H1 (cell line): ENCODE measurements around the gene MAPK4. TPM values are rescaled to one million over a fixed set of nuclear protein-coding genes. Genes with fewer than 3 reads are reported as not detected.

ENCODE experiments used
- CTCF ChIA-PET: fragments of 300-600 bp; sonication (Branson Sonifier 250); formaldehyde crosslinking; loops from one replicate; lab custom pipeline; 2021; ENCODE audit not compliant: partially characterized antibody; lab: Charles Lee
- POLR2A ChIA-PET: fragments of 300-600 bp; sonication (Branson Sonifier 250); formaldehyde crosslinking; loops from one replicate; lab custom pipeline; 2021; ENCODE audit warnings: inconsistent platforms; ENCODE audit not compliant: partially characterized antibody; lab: Charles Lee
- DNase-seq, 2 experiments: peaks; one replicate each; pipeline versions ENCODE4 v3.0.0 to v3.0.0-alpha.2; 2010 to 2022; ENCODE audit warnings: low spot score in 2 of 2, low read depth in 1 of 2, mixed read lengths in 1 of 2
- FAIRE-seq: peaks from 2 replicates; lab custom pipeline; 2011; peaks lifted over from hg19 to GRCh38; lab: Jason Lieb, UNC
- H2AFZ ChIP-seq: 2 replicates; pipeline ENCODE4 v1.8.1; 2012; ENCODE audit warnings: low read length, inconsistent platforms
- H2AK5ac ChIP-seq: 2 replicates; pipeline ENCODE4 v1.6.1; 2013; ENCODE audit warnings: low read depth, low read length
- H2BK120ac ChIP-seq: replicated peaks from 2 replicates; pipeline ENCODE3; 2013; ENCODE audit warnings: low read depth, low read length, inconsistent platforms
- H2BK12ac ChIP-seq: 2 replicates; pipeline ENCODE4 v1.6.1; 2013; ENCODE audit warnings: low read depth, low read length
- H2BK15ac ChIP-seq: 2 replicates; pipeline ENCODE4 v1.6.1; 2013; ENCODE audit warnings: low read length
- H2BK20ac ChIP-seq: 2 replicates; pipeline ENCODE4 v1.6.1; 2013; ENCODE audit warnings: low read length
- H2BK5ac ChIP-seq: 2 replicates; pipeline ENCODE4 v1.6.1; 2013; ENCODE audit warnings: low read depth, low read length
- H3K14ac ChIP-seq: 2 replicates; pipeline ENCODE4 v1.6.1; 2013; ENCODE audit warnings: inconsistent platforms; ENCODE audit not compliant: insufficient read length
- H3K18ac ChIP-seq: 2 replicates; pipeline ENCODE4 v1.6.1; 2013; ENCODE audit warnings: low read length; ENCODE audit errors: extremely low read depth
- H3K23ac ChIP-seq: 2 replicates; pipeline ENCODE4 v1.6.1; 2013; ENCODE audit warnings: inconsistent platforms; ENCODE audit not compliant: insufficient read length
- H3K23me2 ChIP-seq: 2 replicates; pipeline ENCODE4 v1.6.1; 2013; ENCODE audit warnings: low read depth, low read length
- H3K27ac ChIP-seq: 2 replicates; pipeline ENCODE4 v1.6.1; 2011; ENCODE audit warnings: low read depth, low read length, inconsistent platforms
- H3K27me3 ChIP-seq, 4 experiments: replicated peaks in 1 of 4; 1 replicate in 1 of 4; 2 replicates in 3 of 4; pipeline versions ENCODE4 v1.6.1 to v1.8.1; 2011 to 2013; ENCODE audit warnings: low read length in 3 of 4, mild to moderate bottlenecking in 3 of 4, inconsistent platforms in 2 of 4, mixed read lengths in 2 of 4, moderate library complexity in 1 of 4; ENCODE audit not compliant: control insufficient read depth in 3 of 4, insufficient read depth in 3 of 4; ENCODE audit errors: extremely low read depth in 1 of 4
- H3K36me3 ChIP-seq, 4 experiments: 2 replicates each; pipeline versions ENCODE4 v1.6.1 to v1.8.1; 2011 to 2013; ENCODE audit warnings: mild to moderate bottlenecking in 4 of 4, low read length in 3 of 4, moderate library complexity in 2 of 4, control low read depth in 1 of 4, inconsistent platforms in 1 of 4; ENCODE audit not compliant: insufficient read depth in 4 of 4, control insufficient read depth in 2 of 4
- H3K4ac ChIP-seq: replicated peaks from 2 replicates; pipeline ENCODE3; 2013; ENCODE audit warnings: low read length, low read depth, mixed read lengths, inconsistent platforms; ENCODE audit not compliant: insufficient read length
- H3K4me1 ChIP-seq, 4 experiments: replicated peaks in 1 of 4; 1 replicate in 1 of 4; 2 replicates in 3 of 4; pipeline versions ENCODE4 v1.6.1 to v1.8.1; 2011 to 2013; ENCODE audit warnings: low read length in 3 of 4, inconsistent platforms in 2 of 4, mixed read lengths in 1 of 4; ENCODE audit not compliant: insufficient read depth in 4 of 4, control insufficient read depth in 3 of 4
- H3K4me2 ChIP-seq, 2 experiments: 2 replicates each; pipeline versions ENCODE4 v1.6.1 to v1.8.1; 2011 to 2013; ENCODE audit warnings: low read depth in 2 of 2, low read length in 2 of 2, control low read depth in 1 of 2, inconsistent platforms in 1 of 2, mild to moderate bottlenecking in 1 of 2; ENCODE audit not compliant: insufficient read depth in 1 of 2
- H3K4me3 ChIP-seq, 4 experiments: fragments of 200-600, 300-600 bp in 1 of 4; sonication (generic), shearing (Covaris generic), sonication (Bioruptor Twin) in 1 of 4; 2 replicates each; pipeline versions ENCODE4 v1.5.1 to v1.8.1; 2011 to 2016; ENCODE audit warnings: low read length in 4 of 4, low read depth in 3 of 4, control low read depth in 2 of 4, inconsistent platforms in 2 of 4, mild to moderate bottlenecking in 2 of 4, mixed read lengths in 1 of 4, moderate library complexity in 1 of 4; ENCODE audit not compliant: insufficient read depth in 2 of 4; ENCODE audit errors: extremely low read depth in 1 of 4
- H3K56ac ChIP-seq: replicated peaks from 2 replicates; pipeline ENCODE3; 2013; ENCODE audit warnings: low read depth, mild to moderate bottlenecking, mixed read lengths, low read length, inconsistent platforms; ENCODE audit not compliant: insufficient read length
- H3K79me1 ChIP-seq: 2 replicates; pipeline ENCODE4 v1.6.1; 2013; ENCODE audit warnings: low read depth, low read length, control low read depth
- H3K79me2 ChIP-seq, 2 experiments: 2 replicates each; pipeline versions ENCODE4 v1.6.1 to v1.8.1; 2012 to 2013; ENCODE audit warnings: low read length in 2 of 2, mild to moderate bottlenecking in 2 of 2, inconsistent platforms in 1 of 2; ENCODE audit not compliant: insufficient read depth in 2 of 2, control insufficient read depth in 1 of 2
- H3K9ac ChIP-seq, 4 experiments: replicated peaks in 1 of 4; 1 replicate in 1 of 4; 2 replicates in 3 of 4; pipeline versions ENCODE4 v1.6.1 to v1.8.1; 2011 to 2013; ENCODE audit warnings: low read depth in 3 of 4, low read length in 3 of 4, control low read depth in 2 of 4, mild to moderate bottlenecking in 2 of 4, moderate library complexity in 2 of 4, inconsistent platforms in 1 of 4; ENCODE audit errors: extremely low read depth in 1 of 4
- H3K9me3 ChIP-seq, 2 experiments: 2 replicates each; pipeline versions ENCODE4 v1.6.1 to v1.8.1; 2012 to 2013; ENCODE audit warnings: mild to moderate bottlenecking in 2 of 2, moderate library complexity in 2 of 2, control low read depth in 1 of 2, inconsistent platforms in 1 of 2, low read depth in 1 of 2, low read length in 1 of 2, mixed read lengths in 1 of 2; ENCODE audit not compliant: insufficient read depth in 2 of 2
- H4K20me1 ChIP-seq, 2 experiments: replicated peaks in 1 of 2; 2 replicates each; pipeline versions ENCODE3 to v1.8.1; 2011 to 2013; ENCODE audit warnings: inconsistent platforms in 2 of 2, low read length in 2 of 2, mild to moderate bottlenecking in 1 of 2; ENCODE audit not compliant: insufficient read depth in 2 of 2, control insufficient read depth in 1 of 2
- H4K5ac ChIP-seq: 2 replicates; pipeline ENCODE4 v1.6.1; 2013; ENCODE audit warnings: low read length, low read depth, mixed read lengths, inconsistent platforms; ENCODE audit not compliant: insufficient read length
- H4K8ac ChIP-seq: 2 replicates; pipeline ENCODE4 v1.8.0; 2013; ENCODE audit warnings: mild to moderate bottlenecking, moderate library complexity, low read length, inconsistent platforms; ENCODE audit not compliant: insufficient read depth; ENCODE audit errors: extremely low read depth
- H4K91ac ChIP-seq: replicated peaks from 2 replicates; pipeline ENCODE3; 2013; ENCODE audit warnings: low read length, mixed read lengths, inconsistent platforms; ENCODE audit not compliant: insufficient read length
- MAFK ChIP-seq: IDR thresholded peaks from 2 replicates; pipeline ENCODE4 v1.6.1; 2012; ENCODE audit warnings: low read depth, mild to moderate bottlenecking, improper control_type of control experiment, low read length
- WGBS, 2 experiments: shearing (Covaris generic) in 1 of 2; methylation state at CpG; one replicate each; pipeline versions ENCODE4 v1.1.6 to v1.1.7; 2013 to 2015; ENCODE audit warnings: low lambda C conversion rate in 2 of 2, mixed read lengths in 2 of 2, inconsistent platforms in 1 of 2, low coverage in 1 of 2, missing lambda C conversion rate in 1 of 2; ENCODE audit not compliant: insufficient replicate concordance in 2 of 2, insufficient coverage in 1 of 2, insufficient read length in 1 of 2; ENCODE audit errors: extremely low coverage in 1 of 2, missing lambda C conversion rate in 1 of 2; 5-methylcytosine and 5-hydroxymethylcytosine counted together
- polyA plus RNA-seq, 7 experiments: library from polyadenylated mRNA; depleted of rRNA in 3 of 7; stranded (reverse) in 5 of 7; unstranded in 2 of 7; fragments of >200 nt in 5 of 7; fragments of 200-250 nt in 2 of 7; gene quantifications; 1 replicate in 5 of 7; 2 replicates in 1 of 7; 4 replicates in 1 of 7; pipeline versions ENCODE4 v1.2.1 to v1.2.3, GENCODE V29; 2011 to 2013; ENCODE audit warnings: missing spikeins in 2 of 7, mixed read lengths in 2 of 7
- total RNA-seq: library from RNA; stranded (reverse); fragmentation: NEBNext Ultra II Directional; extraction: Animal tissue kit (Norgen Biotek cat#: 25700); gene quantifications from 2 replicates; pipeline ENCODE4 v1.2.1, GENCODE V29; 2021
- TF ChIP-seq, protein P1 (sequence below): IDR thresholded peaks from 2 replicates; pipeline ENCODE4 v1.6.1; 2011; ENCODE audit warnings: low read length, improper control_type of control experiment

The MAPK4 gene
- total and polyA plus RNA-seq, 2 of the 8 experiments (the other 6 are each of a cell fraction or from before 2014, with no cell fraction given), result 3.2 to 3.7 TPM

DNA sequence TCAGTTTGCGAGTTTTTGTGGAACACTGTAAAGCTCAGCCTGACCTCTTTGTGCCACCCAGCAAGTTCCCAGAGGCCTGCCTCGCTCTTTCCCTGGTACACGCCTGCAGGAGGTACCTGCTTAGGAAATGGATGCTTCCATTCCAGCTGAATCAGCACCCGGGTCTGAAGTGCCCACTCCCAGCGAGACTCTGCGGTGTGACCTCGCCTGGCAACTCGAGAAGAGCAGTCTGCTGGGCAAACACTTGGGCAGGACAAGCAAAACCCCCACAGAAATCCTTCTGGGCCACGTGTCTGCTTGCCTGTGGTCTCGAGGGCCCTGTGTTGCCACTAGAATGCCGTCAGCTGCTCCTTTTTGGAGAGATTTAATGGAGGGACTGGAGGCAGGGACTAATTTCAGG is 127.6 kb downstream of the MAPK4 start:
- H3K79me2 ChIP-seq, result no peaks in the 10 kb centered on the region
- H3K4ac ChIP-seq, result no peak overlapping the region
- no peaks in the 10 kb centered on the region for H3K79me1 ChIP-seq
- DNase-seq (no peak), FAIRE-seq (no peak)
- H3K23ac ChIP-seq, result no peak overlapping the region
- no peak overlapping the region for H2BK120ac ChIP-seq
- no peak overlapping the region for H3K14ac ChIP-seq
- H2BK15ac ChIP-seq, result no peak overlapping the region
- no peak overlapping the region for H2AK5ac ChIP-seq
- 84% methylated on average over 11 of the region's 11 CpGs; no CpG with 5 or more reads in 1 of the 2 experiments for WGBS, 2 experiments
- H2BK12ac ChIP-seq, result no peak overlapping the region
- H3K27me3 ChIP-seq, result no peaks in the 10 kb centered on the region
- no peak overlapping the region for H3K9ac ChIP-seq
- H3K18ac ChIP-seq, result no peak overlapping the region
- CTCF ChIA-PET, result interaction anchor here (0.6 to 1.5 kb wide), 5 partner anchors 9 to 25 kb away, joined by 3 to 5 read pairs (median 3); no protein-coding TSS in a partner anchor
- H4K5ac ChIP-seq, result no peak overlapping the region
- POLR2A ChIA-PET, result no interaction called here
- no peak overlapping the region for H2BK20ac ChIP-seq
- no peaks in the 10 kb centered on the region for H4K20me1 ChIP-seq
- no peak overlapping the region for H4K91ac ChIP-seq
- no peak overlapping the region for H2BK5ac ChIP-seq
- no peaks in the 10 kb centered on the region for H3K23me2 ChIP-seq
- H2AFZ ChIP-seq, result no peak overlapping the region
- H3K56ac ChIP-seq, result no peak overlapping the region
- no peak overlapping the region for H3K4me2 ChIP-seq
- H3K4me1 ChIP-seq, result no peaks in the 10 kb centered on the region
- TF ChIP-seq MAFK, result peak; percentile 24; the same call in 1 of the 2 replicates
- TF ChIP-seq, protein P1, sequence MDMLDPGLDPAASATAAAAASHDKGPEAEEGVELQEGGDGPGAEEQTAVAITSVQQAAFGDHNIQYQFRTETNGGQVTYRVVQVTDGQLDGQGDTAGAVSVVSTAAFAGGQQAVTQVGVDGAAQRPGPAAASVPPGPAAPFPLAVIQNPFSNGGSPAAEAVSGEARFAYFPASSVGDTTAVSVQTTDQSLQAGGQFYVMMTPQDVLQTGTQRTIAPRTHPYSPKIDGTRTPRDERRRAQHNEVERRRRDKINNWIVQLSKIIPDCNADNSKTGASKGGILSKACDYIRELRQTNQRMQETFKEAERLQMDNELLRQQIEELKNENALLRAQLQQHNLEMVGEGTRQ, result no peak
- H4K8ac ChIP-seq, result no peak overlapping the region
- no peaks in the 10 kb centered on the region for H3K36me3 ChIP-seq
- H3K9me3 ChIP-seq, result no peaks in the 10 kb centered on the region
- no peak overlapping the region for H3K4me3 ChIP-seq
- H3K27ac ChIP-seq, result no peak overlapping the region
